ENCODE results near the gene SLC24A3. TPM values are rescaled to one million over a fixed set of nuclear protein-coding genes. Genes with fewer than 3 reads are reported as not detected.

SLC24A3 gene
- total RNA-seq, 1 experiment from 2014 or later: 46.0 TPM

DNA sequence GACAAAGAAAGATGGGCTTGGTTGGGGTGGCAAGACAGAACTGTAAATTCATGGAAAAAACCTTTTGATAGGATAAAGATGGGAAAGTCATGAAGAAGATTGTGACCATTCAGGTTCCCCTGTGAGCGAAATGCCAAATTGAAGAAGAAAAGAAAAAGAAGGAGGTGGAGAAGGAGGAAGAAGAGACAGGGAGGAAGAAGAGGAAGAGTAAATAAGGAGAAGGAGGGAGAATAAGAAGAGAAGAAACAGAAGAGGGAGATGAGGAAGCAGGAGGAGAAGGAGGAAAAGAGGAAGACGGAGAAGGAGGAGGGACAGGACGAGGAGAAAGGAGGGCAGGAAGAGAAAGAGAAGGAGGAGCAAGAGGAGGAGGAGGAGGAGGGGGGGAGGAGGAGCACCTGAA, 199.8 kb downstream of the SLC24A3 start:
- ChIA-PET CTCF (no interaction called here), POLR2A (ENCODE audit: low non-redundant PET) (no interaction called here)
- Histone ChIP-seq H3K4me3 (ENCODE audit: low read depth, low read length, poor library complexity, severe bottlenecking) (no peak overlapping the region), H3K4me1 (ENCODE audit: insufficient read depth, low read length, poor library complexity, severe bottlenecking) (peaks cover 20% of the 10 kb centered on the region), H3K27me3 (replicated peaks; ENCODE audit: insufficient read depth, low read depth, low read length, poor library complexity) (no peaks in the 10 kb centered on the region), H3K27ac (ENCODE audit: low read depth, low read length, poor library complexity, severe bottlenecking) (no peak overlapping the region), H3K9me3 (ENCODE audit: low read depth, low read length, poor library complexity, severe bottlenecking) (no peaks in the 10 kb centered on the region), H3K36me3 (ENCODE audit: insufficient read depth, low read length, poor library complexity, severe bottlenecking) (peaks cover 3% of the 10 kb centered on the region)
- TF ChIP-seq EZH2 (IDR thresholded peaks at IDR 0.05; ENCODE audit: borderline replicate concordance, low read depth, low read length, poor library complexity, severe bottlenecking): no peak
- TF ChIP-seq, protein P1, sequence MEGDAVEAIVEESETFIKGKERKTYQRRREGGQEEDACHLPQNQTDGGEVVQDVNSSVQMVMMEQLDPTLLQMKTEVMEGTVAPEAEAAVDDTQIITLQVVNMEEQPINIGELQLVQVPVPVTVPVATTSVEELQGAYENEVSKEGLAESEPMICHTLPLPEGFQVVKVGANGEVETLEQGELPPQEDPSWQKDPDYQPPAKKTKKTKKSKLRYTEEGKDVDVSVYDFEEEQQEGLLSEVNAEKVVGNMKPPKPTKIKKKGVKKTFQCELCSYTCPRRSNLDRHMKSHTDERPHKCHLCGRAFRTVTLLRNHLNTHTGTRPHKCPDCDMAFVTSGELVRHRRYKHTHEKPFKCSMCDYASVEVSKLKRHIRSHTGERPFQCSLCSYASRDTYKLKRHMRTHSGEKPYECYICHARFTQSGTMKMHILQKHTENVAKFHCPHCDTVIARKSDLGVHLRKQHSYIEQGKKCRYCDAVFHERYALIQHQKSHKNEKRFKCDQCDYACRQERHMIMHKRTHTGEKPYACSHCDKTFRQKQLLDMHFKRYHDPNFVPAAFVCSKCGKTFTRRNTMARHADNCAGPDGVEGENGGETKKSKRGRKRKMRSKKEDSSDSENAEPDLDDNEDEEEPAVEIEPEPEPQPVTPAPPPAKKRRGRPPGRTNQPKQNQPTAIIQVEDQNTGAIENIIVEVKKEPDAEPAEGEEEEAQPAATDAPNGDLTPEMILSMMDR (conservative IDR thresholded peaks at IDR 0.05; ENCODE audit: low read depth, low read length): no peak
- intact Hi-C loops (cut with micrococcal nuclease; ENCODE audit: unreplicated experiment): loop anchor here (10.0 kb wide), 1 partner anchor 173 kb away; no protein-coding TSS in a partner anchor
- no peak for DNase-seq (ENCODE audit: low spot score)
- no TSS peak for BruUV-seq (replicated peaks)

DNA sequence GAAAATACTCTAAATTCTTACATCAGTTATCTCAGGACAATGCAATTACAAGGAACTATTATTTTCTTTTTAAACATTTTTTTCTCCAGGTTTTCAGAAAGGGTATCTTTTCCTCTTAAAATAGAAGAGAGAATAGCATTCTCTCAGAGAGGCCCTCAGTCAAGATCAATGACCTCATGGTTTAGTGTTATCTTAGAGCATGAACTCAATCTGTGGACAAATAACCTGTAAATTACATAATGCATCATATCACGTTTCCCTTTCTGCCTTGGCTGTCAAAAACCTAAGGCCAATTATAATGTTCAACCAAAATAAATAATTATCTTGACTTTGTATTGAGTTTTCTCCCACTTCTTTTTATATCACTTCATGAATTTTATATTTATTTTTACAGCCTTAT, 202.2 kb downstream of the SLC24A3 start:
- no peak for TF ChIP-seq EZH2 (IDR thresholded peaks at IDR 0.05; ENCODE audit: borderline replicate concordance, low read depth, low read length, poor library complexity, severe bottlenecking)
- TF ChIP-seq, protein P1 (conservative IDR thresholded peaks at IDR 0.05; ENCODE audit: low read depth, low read length): no peak
- intact Hi-C loops (cut with micrococcal nuclease; ENCODE audit: unreplicated experiment): loop anchor here (10.0 kb wide), 1 partner anchor 170 kb away; no protein-coding TSS in a partner anchor
- DNase-seq (ENCODE audit: low spot score): no peak
- H3K4me3 ChIP-seq (ENCODE audit: low read depth, low read length, poor library complexity, severe bottlenecking): no peak overlapping the region
- H3K27me3 ChIP-seq (replicated peaks; ENCODE audit: insufficient read depth, low read depth, low read length, poor library complexity): no peaks in the 10 kb centered on the region
- peaks cover 14% of the 10 kb centered on the region for H3K4me1 ChIP-seq (ENCODE audit: insufficient read depth, low read length, poor library complexity, severe bottlenecking)
- H3K36me3 ChIP-seq (ENCODE audit: insufficient read depth, low read length, poor library complexity, severe bottlenecking): peaks cover 8% of the 10 kb centered on the region
- H3K27ac ChIP-seq (ENCODE audit: low read depth, low read length, poor library complexity, severe bottlenecking): no peak overlapping the region
- CTCF ChIA-PET: no interaction called here
- POLR2A ChIA-PET (ENCODE audit: low non-redundant PET): no interaction called here
- H3K9me3 ChIP-seq (ENCODE audit: low read depth, low read length, poor library complexity, severe bottlenecking): no peaks in the 10 kb centered on the region
- no TSS peak for BruUV-seq (replicated peaks)

DNA sequence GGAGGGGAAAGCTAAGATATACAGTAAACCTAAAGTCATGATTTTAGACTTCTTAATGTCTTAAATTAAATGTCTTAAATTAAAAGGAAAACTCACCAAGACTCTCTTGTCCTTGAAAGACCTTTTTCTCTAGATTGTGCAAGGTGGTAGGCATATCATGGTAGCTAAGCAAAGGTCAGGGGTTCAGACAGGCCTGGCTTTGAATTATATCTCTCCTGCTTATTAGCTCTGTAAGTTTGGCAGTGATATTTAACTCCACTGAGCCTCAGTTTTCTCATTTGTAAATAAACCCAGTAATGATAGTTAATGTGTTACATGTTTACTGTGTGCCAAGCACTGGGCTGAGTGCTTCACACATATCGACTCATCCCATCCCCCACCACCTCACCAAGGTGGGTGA, 203.3 kb downstream of the SLC24A3 start:
- intact Hi-C loops (cut with micrococcal nuclease; ENCODE audit: unreplicated experiment): loop anchor here (10.0 kb wide), 1 partner anchor 169 kb away; no protein-coding TSS in a partner anchor
- BruUV-seq (replicated peaks): no TSS peak
- Histone ChIP-seq H3K4me1 (ENCODE audit: insufficient read depth, low read length, poor library complexity, severe bottlenecking) (peaks cover 14% of the 10 kb centered on the region), H3K4me3 (ENCODE audit: low read depth, low read length, poor library complexity, severe bottlenecking) (no peak overlapping the region), H3K36me3 (ENCODE audit: insufficient read depth, low read length, poor library complexity, severe bottlenecking) (peaks cover 8% of the 10 kb centered on the region), H3K27ac (ENCODE audit: low read depth, low read length, poor library complexity, severe bottlenecking) (no peak overlapping the region), H3K27me3 (replicated peaks; ENCODE audit: insufficient read depth, low read depth, low read length, poor library complexity) (no peaks in the 10 kb centered on the region), H3K9me3 (ENCODE audit: low read depth, low read length, poor library complexity, severe bottlenecking) (no peaks in the 10 kb centered on the region)
- POLR2A ChIA-PET (ENCODE audit: low non-redundant PET): no interaction called here
- DNase-seq (ENCODE audit: low spot score): no peak
- CTCF ChIA-PET: no interaction called here
- TF ChIP-seq EZH2 (IDR thresholded peaks at IDR 0.05; ENCODE audit: borderline replicate concordance, low read depth, low read length, poor library complexity, severe bottlenecking): no peak
- TF ChIP-seq, protein P1 (conservative IDR thresholded peaks at IDR 0.05; ENCODE audit: low read depth, low read length): no peak
